HEK293 (cell line): ENCODE data around the gene NAPSA.

Experiments
- CTCF ChIA-PET: fragments of 350-600 bp; formaldehyde crosslinking; extraction: SDS; loops from one replicate; lab custom pipeline; 2021; ENCODE audit warnings: antibody characterized with exemption; lab: Yijun Ruan, JAX
- POLR2A ChIA-PET: fragments of 300-600 bp; formaldehyde crosslinking; extraction: SDS; loops from one replicate; lab custom pipeline; 2020; ENCODE audit warnings: antibody characterized with exemption, inconsistent platforms; lab: Yijun Ruan, JAX
- H3K27ac ChIP-seq: fragments of 200-500 bp; sonication (Bioruptor generic); 2 replicates; pipeline ENCODE4 v1.5.1; 2014; ENCODE audit warnings: low read depth, low read length, control low read depth, inconsistent platforms; ENCODE audit errors: extremely low read depth
- H3K36me3 ChIP-seq, 2 experiments: fragments of 200-500 bp in 1 of 2; sonication (Bioruptor generic) in 1 of 2; 1 replicate in 1 of 2; 2 replicates in 1 of 2; pipeline ENCODE4 v1.5.1; 2014 to 2017; ENCODE audit warnings: inconsistent platforms in 2 of 2, low read length in 2 of 2; ENCODE audit not compliant: control insufficient read depth in 2 of 2, insufficient read depth in 1 of 2
- H3K4me1 ChIP-seq: fragments of 200-500 bp; sonication (Bioruptor generic); 2 replicates; pipeline ENCODE4 v1.5.1; 2014; ENCODE audit warnings: mild to moderate bottlenecking, low read length, inconsistent platforms; ENCODE audit not compliant: control insufficient read depth, insufficient read depth
- H3K4me3 ChIP-seq: 2 replicates; pipeline ENCODE4 v1.5.1; 2011; ENCODE audit warnings: low read depth, mild to moderate bottlenecking, control low read depth, low read length, moderate library complexity
- H3K9me3 ChIP-seq: fragments of 200-500 bp; sonication (Bioruptor generic); 2 replicates; pipeline ENCODE4 v1.5.1; 2014; ENCODE audit warnings: low read depth, low read length, inconsistent platforms; ENCODE audit not compliant: control insufficient read depth, insufficient read depth
- BCL11B ChIP-seq: fragments of 450-650 bp; formaldehyde crosslinking; IDR thresholded peaks from 2 replicates; pipeline ENCODE4 v1.5.1; 2016; ENCODE audit warnings: low read depth, missing biosample characterization, missing genetic modification characterization
- BCL6B ChIP-seq: fragments of 450-650 bp; formaldehyde crosslinking; IDR thresholded peaks from 2 replicates; pipeline ENCODE4 v1.5.1; 2017; ENCODE audit warnings: missing biosample characterization, missing genetic modification characterization
- GLIS2 ChIP-seq: fragments of 450-650 bp; formaldehyde crosslinking; IDR thresholded peaks from 2 replicates; pipeline ENCODE4 v1.5.1; 2016; ENCODE audit warnings: missing biosample characterization, missing genetic modification characterization
- KLF1 ChIP-seq: fragments of 450-650 bp; formaldehyde crosslinking; IDR thresholded peaks from 2 replicates; pipeline ENCODE4 v1.5.1; 2016; ENCODE audit warnings: missing biosample characterization, missing genetic modification characterization
- MEIS1 ChIP-seq: sonication (generic); formaldehyde crosslinking; IDR thresholded peaks from 2 replicates; pipeline ENCODE4 v1.8.1; 2022; ENCODE audit warnings: missing genetic modification reagents, mild to moderate bottlenecking, borderline replicate concordance
- RBAK ChIP-seq: fragments of 450-650 bp; formaldehyde crosslinking; IDR thresholded peaks from 2 replicates; pipeline ENCODE4 v1.5.1; 2016; ENCODE audit warnings: missing biosample characterization, missing genetic modification characterization
- YY2 ChIP-seq: fragments of 450-650 bp; formaldehyde crosslinking; IDR thresholded peaks from 2 replicates; pipeline ENCODE4 v1.5.1; 2016; ENCODE audit warnings: missing biosample characterization, missing genetic modification characterization
- ZBTB21 ChIP-seq: fragments of 450-650 bp; formaldehyde crosslinking; IDR thresholded peaks from 2 replicates; pipeline ENCODE4 v1.5.1; 2017; ENCODE audit warnings: missing biosample characterization, missing genetic modification characterization
- ZBTB44 ChIP-seq: fragments of 450-650 bp; IDR thresholded peaks from 2 replicates; pipeline ENCODE4 v1.5.1; 2018; ENCODE audit warnings: missing biosample characterization, mild to moderate bottlenecking, missing genetic modification characterization
- ZBTB48 ChIP-seq: fragments of 450-650 bp; formaldehyde crosslinking; IDR thresholded peaks from 2 replicates; pipeline ENCODE4 v1.5.1; 2016; ENCODE audit warnings: missing biosample characterization, missing genetic modification characterization
- ZFP69B ChIP-seq: fragments of 450-650 bp; formaldehyde crosslinking; IDR thresholded peaks from 2 replicates; pipeline ENCODE4 v1.5.1; 2016; ENCODE audit warnings: missing biosample characterization, missing genetic modification characterization
- ZNF155 ChIP-seq: fragments of 450-650 bp; formaldehyde crosslinking; IDR thresholded peaks from 2 replicates; pipeline ENCODE4 v1.5.1; 2016; ENCODE audit warnings: missing biosample characterization, missing genetic modification characterization
- ZNF157 ChIP-seq: fragments of 450-650 bp; formaldehyde crosslinking; IDR thresholded peaks from 2 replicates; pipeline ENCODE4 v1.5.1; 2016; ENCODE audit warnings: missing biosample characterization, missing genetic modification characterization
- ZNF19 ChIP-seq: fragments of 450-650 bp; formaldehyde crosslinking; IDR thresholded peaks from 2 replicates; pipeline ENCODE4; 2016; ENCODE audit warnings: missing biosample characterization, missing genetic modification characterization, low read depth
- ZNF416 ChIP-seq: fragments of 450-650 bp; formaldehyde crosslinking; IDR thresholded peaks from 2 replicates; pipeline ENCODE4 v1.5.1; 2016; ENCODE audit warnings: missing biosample characterization, missing genetic modification characterization
- ZNF660 ChIP-seq: fragments of 450-650 bp; IDR thresholded peaks from 2 replicates; pipeline ENCODE4 v1.5.1; 2018; ENCODE audit warnings: missing biosample characterization, mild to moderate bottlenecking, missing genetic modification characterization
- ZNF692 ChIP-seq: fragments of 450-650 bp; formaldehyde crosslinking; IDR thresholded peaks from 2 replicates; pipeline ENCODE4 v1.5.1; 2016; ENCODE audit warnings: missing biosample characterization, missing genetic modification characterization
- ZNF747 ChIP-seq: fragments of 450-650 bp; formaldehyde crosslinking; IDR thresholded peaks from 2 replicates; pipeline ENCODE4 v1.5.1; 2016; ENCODE audit warnings: missing biosample characterization, missing genetic modification characterization
- ZXDB ChIP-seq: fragments of 450-650 bp; formaldehyde crosslinking; IDR thresholded peaks from 2 replicates; pipeline ENCODE4 v1.5.1; 2016; ENCODE audit warnings: missing biosample characterization, missing genetic modification characterization
- TF ChIP-seq, protein P1 (sequence below): fragments of 450-650 bp; formaldehyde crosslinking; IDR thresholded peaks from 2 replicates; pipeline ENCODE4 v1.5.1; 2016; ENCODE audit warnings: missing biosample characterization, missing genetic modification characterization
- TF ChIP-seq, protein P2 (sequence below): fragments of 450-650 bp; formaldehyde crosslinking; optimal IDR thresholded peaks from 2 replicates; pipeline ENCODE3; 2016; ENCODE audit warnings: missing biosample characterization, mild to moderate bottlenecking, missing genetic modification characterization

NAPSA gene

DNA sequence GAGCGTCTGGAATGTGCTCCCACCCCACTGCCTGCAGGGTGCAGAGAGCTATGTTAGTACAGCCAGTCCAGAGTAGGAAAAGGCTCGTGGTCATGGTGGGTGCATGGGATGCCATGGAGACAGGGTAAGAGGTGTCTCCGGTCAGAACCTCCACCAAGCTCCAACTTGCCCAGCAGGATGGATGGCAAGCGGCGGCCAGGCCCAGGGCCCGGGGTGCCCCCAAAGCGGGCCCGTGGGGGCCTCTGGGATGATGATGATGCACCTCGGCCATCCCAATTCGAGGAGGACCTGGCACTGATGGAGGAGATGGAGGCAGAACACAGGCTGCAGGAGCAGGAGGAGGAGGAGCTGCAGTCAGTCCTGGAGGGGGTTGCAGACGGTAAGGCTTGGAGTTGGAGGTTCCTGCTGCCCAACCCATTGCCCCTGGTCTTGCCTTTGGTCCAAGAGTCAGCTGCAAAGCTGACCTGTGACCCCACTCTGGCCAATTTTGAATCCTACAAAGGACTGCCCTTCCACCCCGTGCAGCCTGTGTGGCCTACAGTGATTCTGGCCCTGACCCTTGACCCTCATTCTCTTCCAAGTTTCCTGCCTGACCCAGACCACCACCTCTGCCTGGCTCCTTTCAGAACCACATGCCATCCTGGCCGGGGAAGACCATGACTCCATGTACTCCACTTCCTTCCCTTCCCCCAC, 33.4 kb upstream of the NAPSA start:
- ChIA-PET POLR2A (interaction anchor here (1.2 kb wide), 1 partner anchor 15 kb away, joined by 3 read pairs; the partner anchor contains the start of gene POLD1), CTCF (interaction anchor here (0.5 kb wide), 1 partner anchor 62 kb away, joined by 3 read pairs; no protein-coding TSS in a partner anchor)
- H3K4me1 ChIP-seq, result no peaks in the 10 kb centered on the region
- H3K9me3 ChIP-seq, result no peaks in the 10 kb centered on the region
- peaks cover 26 to 45% of the 10 kb centered on the region in 2 experiments for H3K36me3 ChIP-seq
- no peak overlapping the region for H3K4me3 ChIP-seq
- H3K27ac ChIP-seq, result no peak overlapping the region
- TF ChIP-seq BCL11B (tag by site-specific recombination), result peak; percentile 79
- no peak for TF ChIP-seq MEIS1

DNA sequence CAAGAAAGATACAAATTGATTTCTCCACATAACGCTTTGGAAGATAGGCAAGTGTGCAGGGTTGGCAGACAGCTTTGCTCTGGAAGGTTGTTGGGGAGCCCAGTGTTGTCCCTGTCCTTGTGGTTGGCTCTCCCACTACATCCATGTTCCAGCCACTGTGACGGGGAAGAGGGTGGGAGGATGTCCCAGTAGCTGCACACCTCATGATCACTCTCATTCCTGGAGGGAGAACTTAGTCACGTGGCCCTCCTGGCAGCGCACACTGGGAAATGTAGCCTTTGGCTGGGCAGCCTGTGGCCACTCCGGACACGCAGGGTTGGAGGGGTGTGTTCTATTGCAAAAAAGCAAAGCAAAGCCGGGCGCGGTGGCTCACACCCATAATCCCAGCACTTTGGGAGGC, 28.6 kb upstream of the NAPSA start:
- H3K4me1 ChIP-seq, result no peaks in the 10 kb centered on the region
- peaks cover 36 to 38% of the 10 kb centered on the region in 2 experiments for H3K36me3 ChIP-seq
- H3K4me3 ChIP-seq, result no peak overlapping the region
- TF ChIP-seq GLIS2 (tag by site-specific recombination), result no peak
- TF ChIP-seq ZNF416, result no peak
- TF ChIP-seq KLF1 (tag by site-specific recombination), result peak; percentile 52
- no peak for TF ChIP-seq ZBTB44 (tag by site-specific recombination)
- TF ChIP-seq ZNF157 (tag by site-specific recombination), result no peak
- TF ChIP-seq, protein P1, sequence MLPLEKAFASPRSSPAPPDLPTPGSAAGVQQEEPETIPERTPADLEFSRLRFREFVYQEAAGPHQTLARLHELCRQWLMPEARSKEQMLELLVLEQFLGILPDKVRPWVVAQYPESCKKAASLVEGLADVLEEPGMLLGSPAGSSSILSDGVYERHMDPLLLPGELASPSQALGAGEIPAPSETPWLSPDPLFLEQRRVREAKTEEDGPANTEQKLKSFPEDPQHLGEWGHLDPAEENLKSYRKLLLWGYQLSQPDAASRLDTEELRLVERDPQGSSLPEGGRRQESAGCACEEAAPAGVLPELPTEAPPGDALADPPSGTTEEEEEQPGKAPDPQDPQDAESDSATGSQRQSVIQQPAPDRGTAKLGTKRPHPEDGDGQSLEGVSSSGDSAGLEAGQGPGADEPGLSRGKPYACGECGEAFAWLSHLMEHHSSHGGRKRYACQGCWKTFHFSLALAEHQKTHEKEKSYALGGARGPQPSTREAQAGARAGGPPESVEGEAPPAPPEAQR (tag by site-specific recombination), result no peak
- TF ChIP-seq ZBTB48 (tag by site-specific recombination), result no peak
- TF ChIP-seq ZXDB, result no peak
- ChIA-PET CTCF (interaction anchor here (0.6 to 1.2 kb wide), 3 partner anchors 26 to 146 kb away, joined by 3 to 6 read pairs (median 6); no protein-coding TSS in a partner anchor), POLR2A (interaction anchor here (1.2 kb wide), 1 partner anchor 10 kb away, joined by 7 read pairs; the partner anchor contains the start of gene POLD1)
- H3K9me3 ChIP-seq, result no peaks in the 10 kb centered on the region
- H3K27ac ChIP-seq, result no peak overlapping the region

DNA sequence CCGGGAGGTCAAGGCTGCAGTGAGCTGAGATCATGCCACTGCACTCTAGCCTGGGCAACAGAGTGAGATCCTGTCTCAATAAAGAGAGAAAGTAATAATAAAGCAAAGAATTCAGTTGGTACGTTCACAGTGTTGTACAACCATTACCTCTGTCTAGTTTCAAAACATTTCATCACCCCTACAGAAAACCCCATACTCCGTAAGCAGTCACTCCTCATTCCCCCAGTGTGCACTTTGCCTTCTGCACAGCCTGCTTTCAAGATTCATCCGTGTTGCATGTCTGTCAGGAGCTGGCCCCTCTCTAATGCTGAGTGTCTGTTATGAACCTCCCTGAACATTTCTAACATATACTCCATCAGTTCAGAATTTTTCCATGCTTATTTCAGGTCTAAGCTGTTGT, 28.1 kb upstream of the NAPSA start:
- Histone ChIP-seq H3K4me3 (no peak overlapping the region), H3K27ac (no peak overlapping the region), H3K4me1 (no peaks in the 10 kb centered on the region), H3K9me3 (no peaks in the 10 kb centered on the region), H3K36me3 (peaks cover 34 to 43% of the 10 kb centered on the region in 2 experiments)
- ChIA-PET POLR2A (interaction anchor here (1.2 kb wide), 1 partner anchor 9 kb away, joined by 7 read pairs; the partner anchor contains the start of gene POLD1), CTCF (interaction anchor here (0.6 to 1.2 kb wide), 2 partner anchors 67 to 146 kb away, joined by 6 read pairs; no protein-coding TSS in a partner anchor)
- TF ChIP-seq ZFP69B (tag by site-specific recombination) (no peak), RBAK (no peak), ZBTB21 (tag by site-specific recombination) (no peak), ZNF747 (tag by site-specific recombination) (no peak), ZNF155 (tag by site-specific recombination) (no peak), ZNF19 (tag by site-specific recombination) (no peak), YY2 (tag by site-specific recombination) (no peak), ZNF692 (tag by site-specific recombination) (no peak), BCL6B (tag by site-specific recombination) (no peak), ZNF660 (tag by site-specific recombination) (no peak), ZXDB (no peak)
- TF ChIP-seq, protein P2, sequence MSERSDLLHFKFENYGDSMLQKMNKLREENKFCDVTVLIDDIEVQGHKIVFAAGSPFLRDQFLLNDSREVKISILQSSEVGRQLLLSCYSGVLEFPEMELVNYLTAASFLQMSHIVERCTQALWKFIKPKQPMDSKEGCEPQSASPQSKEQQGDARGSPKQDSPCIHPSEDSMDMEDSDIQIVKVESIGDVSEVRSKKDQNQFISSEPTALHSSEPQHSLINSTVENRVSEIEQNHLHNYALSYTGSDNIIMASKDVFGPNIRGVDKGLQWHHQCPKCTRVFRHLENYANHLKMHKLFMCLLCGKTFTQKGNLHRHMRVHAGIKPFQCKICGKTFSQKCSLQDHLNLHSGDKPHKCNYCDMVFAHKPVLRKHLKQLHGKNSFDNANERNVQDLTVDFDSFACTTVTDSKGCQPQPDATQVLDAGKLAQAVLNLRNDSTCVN (tag by site-specific recombination), result no peak
